ENCODE data around the gene CNGB1. TPM values are rescaled to one million over a fixed set of nuclear protein-coding genes. Genes with fewer than 3 reads are reported as not detected.

The CNGB1 gene
- total RNA-seq, 2 experiments from 2014 or later: not detected

GRCh38 chr16:57916735-57917438 is 54.0 kb downstream of the CNGB1 start:
- H3K4me1 ChIP-seq (ENCODE audit: insufficient read depth, low read length): no peaks in the 10 kb centered on the region
- H3K36me3 Mint-ChIP-seq (ENCODE audit: low read depth): no peaks in the 10 kb centered on the region
- no peaks in the 10 kb centered on the region for H3K9me3 Mint-ChIP-seq
- no peak overlapping the region for H3K27ac Mint-ChIP-seq
- ATAC-seq (ENCODE audit: poor library complexity): no peak
- no peaks in the 10 kb centered on the region for H3K27me3 ChIP-seq (ENCODE audit: control insufficient read depth in 1 of 2, insufficient read depth in 2 of 2, low read length in 2 of 2)
- ChIA-PET POLR2A (no interaction called here), CTCF (no interaction called here)
- peaks cover 0 to 4% of the 10 kb centered on the region in 2 experiments for H3K9me3 ChIP-seq (ENCODE audit: control insufficient read depth in 1 of 2, insufficient read depth in 1 of 2, low read length in 2 of 2)
- DNase-seq: no peak
- H3K27ac ChIP-seq (ENCODE audit: low read depth in 1 of 2, low read length in 2 of 2): no peak overlapping the region
- H3K27me3 Mint-ChIP-seq: no peaks in the 10 kb centered on the region
- no peak overlapping the region for H3K4me3 Mint-ChIP-seq
- no peaks in the 10 kb centered on the region for H3K4me1 Mint-ChIP-seq (ENCODE audit: low read depth)
- intact Hi-C loops (cut with DNase I, micrococcal nuclease): no loop called here
- TF ChIP-seq, protein P1, sequence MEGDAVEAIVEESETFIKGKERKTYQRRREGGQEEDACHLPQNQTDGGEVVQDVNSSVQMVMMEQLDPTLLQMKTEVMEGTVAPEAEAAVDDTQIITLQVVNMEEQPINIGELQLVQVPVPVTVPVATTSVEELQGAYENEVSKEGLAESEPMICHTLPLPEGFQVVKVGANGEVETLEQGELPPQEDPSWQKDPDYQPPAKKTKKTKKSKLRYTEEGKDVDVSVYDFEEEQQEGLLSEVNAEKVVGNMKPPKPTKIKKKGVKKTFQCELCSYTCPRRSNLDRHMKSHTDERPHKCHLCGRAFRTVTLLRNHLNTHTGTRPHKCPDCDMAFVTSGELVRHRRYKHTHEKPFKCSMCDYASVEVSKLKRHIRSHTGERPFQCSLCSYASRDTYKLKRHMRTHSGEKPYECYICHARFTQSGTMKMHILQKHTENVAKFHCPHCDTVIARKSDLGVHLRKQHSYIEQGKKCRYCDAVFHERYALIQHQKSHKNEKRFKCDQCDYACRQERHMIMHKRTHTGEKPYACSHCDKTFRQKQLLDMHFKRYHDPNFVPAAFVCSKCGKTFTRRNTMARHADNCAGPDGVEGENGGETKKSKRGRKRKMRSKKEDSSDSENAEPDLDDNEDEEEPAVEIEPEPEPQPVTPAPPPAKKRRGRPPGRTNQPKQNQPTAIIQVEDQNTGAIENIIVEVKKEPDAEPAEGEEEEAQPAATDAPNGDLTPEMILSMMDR (IDR thresholded peaks at IDR 0.05): no peak
- no peak overlapping the region for H3K4me3 ChIP-seq (ENCODE audit: low read length)
- no peaks in the 10 kb centered on the region for H3K36me3 ChIP-seq (ENCODE audit: insufficient read depth, low read length)

DNA sequence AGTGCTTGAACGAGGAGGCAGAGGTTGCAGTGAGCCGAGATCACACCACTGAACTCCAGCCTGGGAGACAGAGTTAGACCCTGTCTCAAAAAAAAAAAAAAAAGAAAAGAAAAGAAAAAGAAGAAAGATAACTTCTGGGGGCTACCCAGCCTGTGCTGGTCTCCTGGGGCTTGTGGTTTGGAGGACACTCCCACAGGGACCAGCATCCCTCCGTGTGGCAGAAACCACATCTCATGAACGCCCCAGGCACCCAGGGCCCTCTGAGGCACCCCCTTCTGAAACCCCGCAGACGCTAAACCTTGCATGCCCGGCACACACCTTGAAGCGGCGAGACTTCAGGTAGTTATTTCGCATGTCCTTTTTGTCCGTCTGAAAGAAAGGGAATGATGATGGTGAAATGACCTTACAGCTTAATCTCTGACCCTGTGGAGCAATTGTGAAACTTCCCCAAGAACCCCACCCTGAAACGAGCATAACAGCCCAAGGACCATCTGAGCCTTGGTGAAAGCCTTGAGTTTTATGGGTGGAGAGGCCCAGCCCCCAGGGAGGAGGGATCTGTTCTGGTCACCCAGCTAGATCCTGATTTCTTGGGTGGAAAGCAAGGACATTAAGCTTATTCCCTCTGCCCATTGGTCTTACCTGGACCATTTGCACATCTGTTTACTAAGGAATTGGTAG is 55.0 kb downstream of the CNGB1 start:
- no peak overlapping the region for H3K27ac ChIP-seq (ENCODE audit: low read depth in 1 of 2, low read length in 2 of 2)
- H3K9me3 Mint-ChIP-seq: no peaks in the 10 kb centered on the region
- no peaks in the 10 kb centered on the region for H3K36me3 ChIP-seq (ENCODE audit: insufficient read depth, low read length)
- H3K4me3 ChIP-seq (ENCODE audit: low read length): no peak overlapping the region
- DNase-seq (no peak), ATAC-seq (ENCODE audit: poor library complexity) (no peak)
- H3K27ac Mint-ChIP-seq: no peak overlapping the region
- TF ChIP-seq, protein P1 (IDR thresholded peaks at IDR 0.05): no peak
- H3K27me3 Mint-ChIP-seq: no peaks in the 10 kb centered on the region
- no peaks in the 10 kb centered on the region for H3K27me3 ChIP-seq (ENCODE audit: control insufficient read depth in 1 of 2, insufficient read depth in 2 of 2, low read length in 2 of 2)
- POLR2A ChIA-PET: no interaction called here
- H3K36me3 Mint-ChIP-seq (ENCODE audit: low read depth): no peaks in the 10 kb centered on the region
- no peaks in the 10 kb centered on the region for H3K4me1 Mint-ChIP-seq (ENCODE audit: low read depth)
- peaks cover 0 to 4% of the 10 kb centered on the region in 2 experiments for H3K9me3 ChIP-seq (ENCODE audit: control insufficient read depth in 1 of 2, insufficient read depth in 1 of 2, low read length in 2 of 2)
- intact Hi-C loops (cut with DNase I, micrococcal nuclease): no loop called here
- CTCF ChIA-PET: no interaction called here
- no peak overlapping the region for H3K4me3 Mint-ChIP-seq
- H3K4me1 ChIP-seq (ENCODE audit: insufficient read depth, low read length): no peaks in the 10 kb centered on the region

DNA sequence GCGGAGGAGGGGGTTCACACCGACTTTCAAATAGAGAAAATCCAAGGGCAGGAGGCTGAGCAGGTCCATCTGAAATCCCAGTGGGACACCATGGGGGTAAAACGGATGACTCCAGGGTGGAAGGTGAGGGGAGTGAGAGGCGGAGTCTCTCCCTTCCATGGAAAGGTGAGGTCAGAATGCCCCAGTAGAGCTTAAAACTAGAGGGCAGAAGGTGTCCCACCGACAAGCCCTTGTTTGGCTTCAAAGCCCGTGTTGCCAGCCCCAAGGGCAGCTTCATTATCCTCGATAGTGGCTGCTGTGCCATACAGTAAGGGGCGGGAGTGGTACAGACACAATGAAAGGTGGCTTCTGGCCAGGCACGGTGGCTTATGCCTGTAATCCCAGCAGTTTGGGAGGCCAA is 55.7 kb downstream of the CNGB1 start:
- no peak overlapping the region for H3K4me3 Mint-ChIP-seq
- H3K27ac Mint-ChIP-seq: no peak overlapping the region
- H3K4me3 ChIP-seq (ENCODE audit: low read length): no peak overlapping the region
- no peaks in the 10 kb centered on the region for H3K27me3 Mint-ChIP-seq
- no peaks in the 10 kb centered on the region for H3K36me3 Mint-ChIP-seq (ENCODE audit: low read depth)
- no peaks in the 10 kb centered on the region for H3K4me1 ChIP-seq (ENCODE audit: insufficient read depth, low read length)
- H3K27me3 ChIP-seq (ENCODE audit: control insufficient read depth in 1 of 2, insufficient read depth in 2 of 2, low read length in 2 of 2): no peaks in the 10 kb centered on the region
- CTCF ChIA-PET: no interaction called here
- TF ChIP-seq, protein P1 (IDR thresholded peaks at IDR 0.05): no peak
- intact Hi-C loops (cut with DNase I, micrococcal nuclease): no loop called here
- no peaks in the 10 kb centered on the region for H3K36me3 ChIP-seq (ENCODE audit: insufficient read depth, low read length)
- DNase-seq (no peak), ATAC-seq (ENCODE audit: poor library complexity) (no peak)
- H3K9me3 Mint-ChIP-seq: no peaks in the 10 kb centered on the region
- H3K9me3 ChIP-seq (ENCODE audit: control insufficient read depth in 1 of 2, insufficient read depth in 1 of 2, low read length in 2 of 2): peaks cover 0 to 4% of the 10 kb centered on the region in 2 experiments
- POLR2A ChIA-PET: no interaction called here
- H3K27ac ChIP-seq (ENCODE audit: low read depth in 1 of 2, low read length in 2 of 2): no peak overlapping the region
- H3K4me1 Mint-ChIP-seq (ENCODE audit: low read depth): no peaks in the 10 kb centered on the region
